Activated CD4-positive, alpha-beta T cell treated with anti-CD3 and anti-CD28 coated beads, Interleukin-2, Interleukin-6, amounts not matched to agents 100 ng/mL and 50 ng/mL, durations not matched to agents 16 hours and 8 hours (primary cell): ENCODE measurements around the gene TENM4.
"Not testable (repeated sequence)": the region's sequence is repeated elsewhere in the genome, so short reads cannot be mapped to it uniquely, and the experiment has no call there.

Experiments used
- DNase-seq: peaks from one replicate; pipeline ENCODE4 v3.0.0-alpha.2; 2020

TENM4 gene

DNA sequence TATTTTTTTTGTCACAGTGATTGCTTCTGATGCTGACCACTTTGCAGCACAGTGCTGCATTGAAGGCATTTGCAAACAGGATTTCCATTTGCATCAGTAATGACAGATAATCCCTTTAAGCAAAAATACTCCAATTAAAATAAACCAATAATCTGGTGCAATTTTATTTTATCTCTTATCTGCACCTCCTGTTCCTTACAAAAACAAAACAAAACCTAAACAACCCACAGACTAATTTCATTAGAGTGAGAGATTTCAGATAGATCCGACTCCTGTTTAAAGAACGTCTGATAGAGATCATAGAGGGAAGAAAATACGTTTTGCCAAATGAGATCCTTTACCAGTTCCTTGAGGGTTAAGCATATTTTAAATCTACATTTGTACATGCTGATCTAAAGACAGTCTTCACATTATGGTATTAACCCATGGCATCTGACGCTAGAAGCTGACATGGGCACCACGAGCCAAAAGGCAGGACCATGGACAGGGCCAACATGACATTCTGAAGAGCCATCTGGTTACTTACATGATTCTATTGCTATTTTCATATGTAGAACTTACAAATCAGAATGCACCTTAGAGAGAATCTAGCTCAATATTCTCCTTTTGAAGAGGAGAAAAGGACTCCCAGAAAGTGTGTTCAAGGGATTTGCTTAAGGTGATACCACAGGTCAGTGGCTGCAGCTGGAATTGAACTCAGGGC is 580.0 kb downstream of the TENM4 start:
- DNase-seq = no peak

- no peak for DNase-seq
These were observed 583.1 kb downstream of the TENM4 start for GRCh38 chr11:78857688-78858087.

DNA sequence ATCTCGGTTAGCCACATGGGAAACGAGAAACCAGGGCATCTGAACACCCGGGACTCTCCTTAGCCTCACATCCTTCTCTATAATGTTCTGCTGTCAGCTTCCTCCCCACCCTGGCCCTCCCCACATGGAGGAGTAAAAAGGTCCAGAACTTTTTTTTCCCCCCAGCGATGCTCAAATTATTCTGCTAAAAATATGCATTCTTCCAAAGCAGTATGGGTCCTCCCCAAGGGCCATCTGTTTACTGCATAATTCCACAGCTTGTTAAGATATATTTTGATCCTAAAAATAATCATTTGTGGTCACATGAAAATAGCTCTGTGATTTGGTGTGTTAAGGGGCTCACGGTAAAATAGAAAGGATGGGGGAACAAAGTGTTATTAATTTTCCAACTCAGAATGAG is 584.6 kb downstream of the TENM4 start:
- DNase-seq = no peak

- DNase-seq = no peak
These were observed 585.7 kb downstream of the TENM4 start for GRCh38 chr11:78855116-78855515.

DNA sequence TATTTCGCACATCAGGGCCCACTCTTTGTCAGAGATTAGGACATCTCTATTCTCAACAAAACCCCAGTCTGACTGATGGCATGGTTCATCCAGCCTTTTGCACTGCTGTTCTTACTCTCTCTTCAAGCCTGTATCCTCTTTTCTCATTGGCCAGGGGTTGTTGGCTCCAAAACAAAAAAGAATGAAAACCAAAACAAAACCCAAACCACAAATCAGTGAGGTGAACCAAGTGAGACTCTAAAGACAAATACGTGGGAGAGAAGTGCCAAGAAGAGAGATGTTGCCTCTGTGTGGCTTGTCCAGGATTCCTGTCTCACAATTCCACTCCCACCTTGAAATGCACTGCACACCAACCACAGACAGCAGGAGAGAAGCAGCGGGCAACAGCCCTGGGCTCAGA is 587.3 kb downstream of the TENM4 start:
- no peak for DNase-seq

- DNase-seq = no peak
These were observed 588.8 kb downstream of the TENM4 start for GRCh38 chr11:78851878-78852586.

DNA sequence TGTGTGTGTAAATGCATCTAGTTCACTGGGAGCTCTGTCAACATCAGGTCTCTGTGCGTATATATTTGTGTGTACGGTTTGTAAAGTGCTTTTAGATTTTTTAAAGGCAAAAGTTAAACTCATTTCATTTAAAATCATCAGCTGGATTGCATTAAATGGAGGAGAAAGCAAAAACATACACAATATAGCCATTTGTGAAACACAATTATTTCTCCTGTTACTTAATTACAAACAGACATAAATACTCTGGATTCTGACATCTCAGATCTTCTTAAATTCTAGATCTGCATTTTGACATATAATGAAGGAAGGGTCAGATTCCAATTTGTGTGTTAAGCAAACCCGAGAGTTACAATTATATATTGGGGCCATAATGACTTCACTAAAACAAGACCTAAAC is 590.8 kb downstream of the TENM4 start:
- DNase-seq = no peak

DNA sequence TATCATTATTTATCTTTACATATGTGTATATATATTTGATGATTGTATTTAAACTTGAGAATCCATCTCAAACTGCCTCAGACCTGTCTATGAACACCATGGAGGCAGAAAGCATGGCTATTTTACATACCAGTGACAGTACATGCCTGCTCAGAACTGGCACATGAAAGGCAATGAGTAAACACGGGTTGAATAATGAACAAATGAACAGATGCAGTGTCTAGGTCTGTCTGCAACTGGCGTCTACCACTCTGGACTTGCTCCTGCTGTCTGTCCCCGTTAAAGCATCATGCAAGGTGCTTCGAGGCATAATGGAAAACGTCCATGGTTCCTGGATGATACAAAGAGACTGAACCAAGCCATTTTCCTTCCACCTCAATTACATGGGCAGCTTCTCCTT is 594.6 kb downstream of the TENM4 start:
- no peak for DNase-seq

GRCh38 chr11:78845496-78845895 is 595.3 kb downstream of the TENM4 start:
- no peak for DNase-seq

GRCh38 chr11:78841456-78842060 is 599.3 kb downstream of the TENM4 start:
- no peak for DNase-seq

- DNase-seq = no peak
These were observed 600.2 kb downstream of the TENM4 start for GRCh38 chr11:78840623-78841022.

GRCh38 chr11:78840200-78840599 is 600.6 kb downstream of the TENM4 start:
- DNase-seq = no peak

DNA sequence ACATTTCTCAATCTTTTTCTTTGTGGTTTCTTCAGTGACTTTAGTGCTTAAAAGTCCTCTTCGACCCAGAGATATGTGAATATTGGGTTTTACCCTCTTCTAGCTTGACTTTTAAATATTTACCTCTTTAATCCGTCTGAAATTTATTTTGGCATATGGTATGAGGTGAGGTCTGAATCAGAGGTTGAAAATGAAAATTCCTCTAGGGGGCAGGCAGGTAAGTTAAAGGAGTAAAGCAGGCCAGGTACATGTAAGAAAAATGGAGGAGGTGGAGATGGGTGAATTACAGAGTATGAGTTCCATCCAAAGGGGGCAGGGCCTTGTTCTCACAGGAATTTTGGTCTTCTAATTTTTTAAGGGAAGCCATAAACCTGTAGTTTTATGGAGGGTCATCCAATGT is 602.4 kb downstream of the TENM4 start:
- DNase-seq = no peak

DNA sequence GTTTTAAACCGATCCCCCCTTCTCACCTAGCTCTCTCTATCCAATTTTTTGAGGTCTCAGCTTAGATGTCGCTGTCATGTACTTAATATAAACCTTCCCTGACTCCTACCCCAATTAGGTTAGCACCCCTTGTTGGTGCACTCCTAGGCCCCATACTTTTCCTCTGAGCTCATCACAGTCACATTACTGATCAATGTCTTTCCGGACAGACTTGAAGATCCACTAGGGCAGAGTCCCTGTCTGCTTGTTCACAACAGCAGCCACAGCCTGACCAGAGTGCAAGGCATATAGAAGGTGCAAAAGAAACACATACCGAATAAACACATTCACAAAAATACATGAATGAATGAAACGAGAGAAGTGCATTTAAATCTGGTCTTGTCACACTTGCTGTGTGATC is 605.2 kb downstream of the TENM4 start:
- DNase-seq = no peak

DNA sequence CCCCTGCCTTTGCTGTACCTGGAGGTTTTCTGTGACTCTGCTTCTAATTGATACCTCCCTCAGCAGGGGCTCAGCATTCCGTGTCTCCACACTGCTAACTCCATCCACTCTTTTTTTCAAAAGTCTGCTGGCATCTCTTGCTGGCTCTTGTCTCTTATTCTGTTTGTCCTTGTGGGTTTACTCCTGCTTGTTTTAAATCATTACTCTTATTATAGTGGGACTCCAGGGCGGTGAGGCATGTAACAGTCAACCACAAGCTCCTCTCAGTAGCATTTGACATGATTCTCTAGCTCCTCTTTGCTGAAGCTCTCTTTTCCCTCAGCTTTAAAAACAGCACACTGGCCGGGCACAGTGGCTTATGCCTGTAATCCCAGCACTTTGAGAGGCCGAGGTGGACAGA is 605.9 kb downstream of the TENM4 start:
- no peak for DNase-seq

DNA sequence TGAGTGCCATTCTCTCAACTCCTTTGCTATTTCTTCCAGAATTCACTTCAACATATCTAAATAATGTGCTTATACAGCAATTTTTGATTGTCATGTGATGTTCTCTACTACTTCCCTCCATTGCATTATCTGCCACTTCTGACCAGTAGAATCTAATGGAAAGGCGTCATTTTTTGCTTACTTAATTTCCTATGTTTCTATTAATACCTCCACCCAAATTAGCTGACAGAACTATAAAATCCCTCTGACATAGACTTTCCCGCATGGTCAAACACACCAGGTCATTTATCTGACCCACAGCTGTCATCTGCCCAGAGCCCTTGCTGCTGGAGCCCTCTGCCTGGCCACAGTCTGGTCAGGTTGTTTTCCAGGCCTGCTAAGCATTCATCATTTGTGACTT is 607.6 kb downstream of the TENM4 start:
- DNase-seq = no peak

- DNase-seq = no peak
These were observed 608.4 kb downstream of the TENM4 start for GRCh38 chr11:78832226-78832947.

GRCh38 chr11:78831571-78831970 is 609.3 kb downstream of the TENM4 start:
- no peak for DNase-seq

- no peak for DNase-seq
These were observed 610.5 kb downstream of the TENM4 start for GRCh38 chr11:78830277-78830819.

- DNase-seq = no peak
These were observed 611.7 kb downstream of the TENM4 start for GRCh38 chr11:78829146-78829545.

- no peak for DNase-seq
These were observed 612.2 kb downstream of the TENM4 start for GRCh38 chr11:78828676-78829075.

DNA sequence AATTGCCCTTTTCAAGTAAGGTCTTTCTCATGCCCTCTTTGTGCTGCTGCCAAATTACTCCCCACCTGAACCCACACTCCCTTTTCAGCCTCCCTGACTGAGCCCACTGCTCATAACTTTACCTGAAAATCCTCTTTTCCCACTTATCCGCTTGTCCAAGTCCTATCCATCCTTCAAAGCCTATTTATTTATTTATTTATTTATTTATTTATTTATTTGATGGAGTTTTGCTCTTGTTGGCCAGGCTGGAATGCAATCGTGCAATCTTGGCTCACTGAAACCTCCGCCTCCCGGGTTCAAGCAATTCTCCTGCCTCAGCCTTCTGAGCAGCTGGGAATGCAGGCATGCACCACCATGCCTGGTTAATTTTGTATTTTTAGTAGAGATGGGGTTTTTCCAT is 613.5 kb downstream of the TENM4 start:
- DNase-seq = not testable (repeated sequence)

- no peak for DNase-seq
These were observed 615.2 kb downstream of the TENM4 start for GRCh38 chr11:78825591-78826020.
